Right lung (tissue), 5 donors: ENCODE data around the gene TCFL5. TPM values are rescaled to one million over a fixed set of nuclear protein-coding genes. Genes with fewer than 3 reads are reported as not detected.
"Not testable (repeated sequence)": the region's sequence is repeated elsewhere in the genome, so short reads cannot be mapped to it uniquely, and the experiment has no call there.

Experiments
- DNase-seq, 2 donors: peaks; one replicate each; pipeline ENCODE4 v3.0.0-alpha.2; 2013
- polyA plus RNA-seq, 5 donors: library from polyadenylated mRNA; unstranded; fragments of 120-200 nt; gene quantifications; one replicate each; pipeline versions ENCODE4 v1.2.1 to v1.2.3, GENCODE V29; 2013; ENCODE audit warnings: inconsistent platforms in 1 of 5, low replicate concordance in 1 of 5; ENCODE audit not compliant: insufficient read length in 5 of 5, insufficient read depth in 1 of 5

The TCFL5 gene
- polyA plus RNA-seq, 5 donors = 11.1 to 13.0 (median 11.5) TPM

- no peak for DNase-seq
These were observed 19.5 kb upstream of the TCFL5 start for GRCh38 chr20:62880935-62881661.

DNA sequence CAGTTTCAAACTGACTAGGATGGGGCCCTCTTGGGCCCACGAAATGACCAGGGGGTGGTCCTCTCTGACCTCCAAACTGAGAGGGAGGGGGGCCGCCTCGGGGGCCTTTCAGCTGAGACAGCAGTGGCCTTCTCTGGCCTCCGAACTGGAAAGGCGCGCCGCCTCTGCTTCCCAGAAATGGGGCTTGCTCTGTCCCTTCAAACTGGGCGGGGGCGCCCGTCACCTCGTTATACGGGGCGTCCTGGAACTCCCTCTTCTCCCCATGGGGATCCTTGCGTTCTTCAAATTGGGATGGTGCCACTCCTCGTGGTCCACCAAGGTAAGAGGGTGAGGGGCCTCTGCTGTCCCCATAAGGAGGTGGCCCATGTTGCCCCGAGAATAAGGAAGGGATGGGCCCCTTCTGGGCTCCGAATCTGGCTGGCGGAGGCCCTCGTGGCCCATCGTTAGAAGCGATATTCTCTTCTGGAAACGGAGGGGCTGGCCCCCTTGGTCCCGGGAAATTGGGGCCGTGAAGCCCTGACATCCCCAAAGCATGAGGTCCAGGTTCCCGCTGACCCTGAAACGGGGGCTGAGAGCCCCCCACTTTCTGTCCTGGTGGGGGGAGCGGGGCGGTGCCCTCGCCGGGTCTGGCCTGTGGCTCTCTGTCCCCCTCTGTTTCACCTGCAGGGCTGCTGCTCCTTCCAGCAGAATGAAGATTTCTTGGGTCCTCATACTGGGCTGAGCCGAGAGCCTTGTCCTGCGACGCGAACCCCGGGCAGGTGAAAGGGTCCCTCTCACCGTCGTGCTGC is 18.7 kb upstream of the TCFL5 start:
- no peak for DNase-seq

GRCh38 chr20:62879275-62880146 is 17.9 kb upstream of the TCFL5 start:
- no peak for DNase-seq

- no peak for DNase-seq
These were observed 16.8 kb upstream of the TCFL5 start for GRCh38 chr20:62878244-62879038.

- DNase-seq = peak in 1 of 2 donors; percentile 63
These were observed 15.5 kb upstream of the TCFL5 start for GRCh38 chr20:62876902-62877816.

- no peak for DNase-seq
These were observed 14.9 kb upstream of the TCFL5 start for GRCh38 chr20:62876501-62876901.

- peak; percentile 77 to 78 for DNase-seq
These were observed 14.1 kb upstream of the TCFL5 start for GRCh38 chr20:62875419-62876361.

DNA sequence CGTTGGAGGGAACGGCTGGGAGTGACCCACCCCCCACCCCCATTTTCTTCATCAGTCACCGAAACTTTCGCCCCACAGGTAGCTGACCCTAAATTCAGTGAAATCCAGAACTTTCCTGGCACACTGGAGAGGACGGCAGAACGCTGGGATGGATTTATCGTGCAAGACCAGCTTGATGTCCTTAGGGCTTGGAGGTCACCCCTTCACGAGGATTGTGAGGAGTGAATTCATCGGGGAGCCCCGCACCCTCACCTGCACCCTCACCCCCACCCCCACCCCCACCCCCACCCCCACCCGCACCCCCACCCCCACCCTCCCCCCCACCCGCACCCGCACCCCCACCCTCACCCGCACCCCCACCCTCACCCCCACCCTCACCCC is 13.3 kb upstream of the TCFL5 start:
- no peak for DNase-seq

- DNase-seq = not testable (repeated sequence)
These were observed 12.0 kb upstream of the TCFL5 start for GRCh38 chr20:62873681-62874031.

GRCh38 chr20:62873280-62873679 is 11.7 kb upstream of the TCFL5 start:
- DNase-seq = no peak

DNA sequence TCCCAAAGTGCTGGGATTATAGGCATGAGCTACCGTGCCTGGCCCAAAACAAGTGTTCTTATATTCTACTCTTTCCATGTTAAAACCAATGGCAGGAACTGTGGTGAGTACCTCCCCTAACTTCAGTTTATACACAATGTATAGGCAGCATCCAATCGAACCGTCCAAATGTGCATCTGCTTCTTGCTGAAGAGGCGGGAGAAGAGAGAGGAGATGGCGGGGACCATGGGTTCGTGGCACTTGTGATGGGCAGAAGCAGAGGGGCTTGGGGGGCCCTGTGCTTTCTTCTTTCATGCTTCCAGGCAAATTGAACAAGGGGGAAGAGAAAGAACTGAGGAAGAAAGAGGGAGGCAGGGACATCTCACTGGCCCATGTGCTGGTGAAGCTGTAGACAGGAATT is 11.2 kb upstream of the TCFL5 start:
- DNase-seq = no peak

- no peak for DNase-seq
These were observed 10.7 kb upstream of the TCFL5 start for GRCh38 chr20:62872184-62872847.

GRCh38 chr20:62864207-62864606 is 2.6 kb upstream of the TCFL5 start:
- no peak for DNase-seq

GRCh38 chr20:62860924-62861691 is 514 bp downstream of the TCFL5 start:
- DNase-seq = no peak

- DNase-seq = no peak
These were observed 1.2 kb downstream of the TCFL5 start for GRCh38 chr20:62860391-62860923.

- no peak for DNase-seq
These were observed 1.9 kb downstream of the TCFL5 start for GRCh38 chr20:62859721-62860120.

- DNase-seq = no peak
These were observed 3.4 kb downstream of the TCFL5 start for GRCh38 chr20:62858058-62858830.
